Gastrocnemius medialis (tissue), 4 donors: Measurements from ENCODE around the gene CACNA1G.

Experiments used
- CTCF ChIP-seq, 5 experiments: fragments of 450-650 bp in 3 of 5; fragments of 200-600 bp in 2 of 5; sonication (generic) in 2 of 5; IDR thresholded peaks in 4 of 5; conservative IDR thresholded peaks in 1 of 5; 1 replicate in 4 of 5; 2 replicates in 1 of 5; pipeline ENCODE4 v1.5.1; 2016 to 2019; ENCODE audit warnings: antibody characterized with exemption in 5 of 5, mild to moderate bottlenecking in 3 of 5, moderate library complexity in 3 of 5
- POLR2A ChIP-seq, 2 donors: fragments of 450-650 bp; IDR thresholded peaks; one replicate each; pipeline ENCODE4 v1.6.1; 2017; ENCODE audit warnings: antibody characterized with exemption in 2 of 2, mild to moderate bottlenecking in 2 of 2, moderate library complexity in 2 of 2

- TF ChIP-seq CTCF (IDR thresholded peaks at IDR 0.05 in 4 of 5, conservative IDR thresholded peaks at IDR 0.05 in 1 of 5) (no peak), POLR2A (IDR thresholded peaks at IDR 0.05) (no peak)
Observed at GRCh38 chr17:50578173-50578572, 17.7 kb downstream of the CACNA1G start.
